Stimulated activated CD4-positive, alpha-beta T cell treated with anti-CD3 and anti-CD28 coated beads, Interleukin-12 subunit alpha, Interleukin-12 subunit beta, amount 100 ng/mL, for 4 hours (primary cell): ENCODE results near the gene HPX.

Experiments used
- DNase-seq: peaks from one replicate; pipeline ENCODE4 v3.0.0-alpha.2; 2020

The HPX gene

GRCh38 chr11:6458352-6459098 is 17.7 kb upstream of the HPX start:
- no peak for DNase-seq

DNA sequence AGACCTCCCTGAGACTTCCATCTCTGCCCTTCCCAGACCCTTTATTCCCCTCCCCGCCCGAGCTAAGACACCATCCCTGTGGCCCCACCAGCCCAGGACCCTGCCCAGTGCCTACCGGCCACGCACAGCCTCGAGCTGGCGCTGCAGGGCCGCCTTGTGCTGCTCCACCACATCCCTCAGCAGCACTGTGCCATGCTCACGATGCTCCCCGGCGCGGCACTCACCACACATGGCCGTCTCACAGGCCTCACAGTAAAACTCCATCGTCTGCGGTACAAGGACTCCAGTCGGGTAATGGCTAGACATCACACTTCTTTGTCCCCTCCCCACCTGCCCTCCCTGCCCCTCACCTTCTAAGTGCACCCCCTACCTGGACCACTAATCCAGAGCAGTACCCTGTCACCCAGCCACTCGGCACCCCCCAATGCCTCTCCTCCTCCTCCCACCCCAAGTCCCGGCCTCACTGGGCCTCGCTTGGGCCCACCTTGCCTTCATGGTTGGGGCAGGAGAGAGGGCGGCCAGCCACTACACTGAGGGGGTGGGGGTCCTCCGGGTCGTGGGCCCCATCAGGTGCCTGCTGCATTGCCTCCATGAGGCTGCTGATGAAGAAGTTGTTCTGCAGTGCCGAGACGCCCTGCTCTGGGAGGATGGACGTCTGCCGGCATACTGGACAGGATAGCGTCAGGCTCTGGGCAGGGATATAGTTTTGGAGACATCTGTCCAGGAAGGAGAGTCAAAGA is 17.0 kb upstream of the HPX start:
- DNase-seq, result no peak

GRCh38 chr11:6456361-6457073 is 15.7 kb upstream of the HPX start:
- DNase-seq, result no peak

- DNase-seq, result no peak
Observed at GRCh38 chr11:6455070-6455469, 14.3 kb upstream of the HPX start.

DNA sequence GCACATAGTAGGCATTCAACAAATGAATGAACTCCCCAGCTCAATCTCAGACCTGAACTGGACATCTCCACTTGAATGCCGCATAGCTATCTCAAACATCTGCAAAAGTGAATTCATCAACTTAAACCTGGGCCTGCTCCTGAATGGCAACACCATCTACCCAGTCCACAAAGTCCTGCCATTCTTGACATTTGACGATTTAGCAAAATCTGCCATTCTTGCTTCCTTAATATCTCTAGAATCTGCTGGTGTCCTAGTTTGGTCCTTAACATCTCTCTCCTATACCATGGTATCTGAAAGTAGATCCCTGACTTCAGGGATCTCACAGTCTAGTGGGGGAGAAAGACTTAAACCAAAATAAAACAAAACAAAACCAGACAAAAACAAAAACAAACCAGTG is 12.4 kb upstream of the HPX start:
- DNase-seq, result no peak

- DNase-seq, result no peak
Observed at GRCh38 chr11:6452219-6452618, 11.4 kb upstream of the HPX start.

- DNase-seq, result no peak
Observed at GRCh38 chr11:6448574-6448973, 7.8 kb upstream of the HPX start.

- peak; percentile 40 for DNase-seq
Observed at GRCh38 chr11:6443269-6444003, 2.6 kb upstream of the HPX start.

DNA sequence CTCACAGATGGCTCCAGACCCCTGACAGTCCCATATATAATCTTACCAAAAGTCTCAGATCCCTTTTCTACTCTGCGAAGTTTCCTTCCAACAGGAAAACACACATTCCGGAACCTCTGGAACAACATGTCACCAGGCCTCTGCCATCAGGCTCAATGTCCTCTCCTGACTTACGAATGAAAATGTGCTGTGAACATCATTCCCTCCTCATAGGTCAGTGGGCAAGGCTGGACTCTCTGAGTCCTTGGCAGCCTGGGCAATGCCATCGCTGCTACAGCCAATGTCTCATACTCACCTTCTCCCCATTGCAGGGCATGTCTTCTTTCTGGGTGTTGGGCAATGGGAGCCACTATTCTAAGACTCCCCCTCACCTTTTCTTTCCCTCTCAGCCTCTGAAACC is 1.7 kb upstream of the HPX start:
- DNase-seq, result no peak

- peak; percentile 17 for DNase-seq
Observed at GRCh38 chr11:6438979-6439571, 1.7 kb downstream of the HPX start.

GRCh38 chr11:6437993-6438392 is 2.8 kb downstream of the HPX start:
- no peak for DNase-seq

GRCh38 chr11:6437423-6437822 is 3.4 kb downstream of the HPX start:
- DNase-seq, result no peak

DNA sequence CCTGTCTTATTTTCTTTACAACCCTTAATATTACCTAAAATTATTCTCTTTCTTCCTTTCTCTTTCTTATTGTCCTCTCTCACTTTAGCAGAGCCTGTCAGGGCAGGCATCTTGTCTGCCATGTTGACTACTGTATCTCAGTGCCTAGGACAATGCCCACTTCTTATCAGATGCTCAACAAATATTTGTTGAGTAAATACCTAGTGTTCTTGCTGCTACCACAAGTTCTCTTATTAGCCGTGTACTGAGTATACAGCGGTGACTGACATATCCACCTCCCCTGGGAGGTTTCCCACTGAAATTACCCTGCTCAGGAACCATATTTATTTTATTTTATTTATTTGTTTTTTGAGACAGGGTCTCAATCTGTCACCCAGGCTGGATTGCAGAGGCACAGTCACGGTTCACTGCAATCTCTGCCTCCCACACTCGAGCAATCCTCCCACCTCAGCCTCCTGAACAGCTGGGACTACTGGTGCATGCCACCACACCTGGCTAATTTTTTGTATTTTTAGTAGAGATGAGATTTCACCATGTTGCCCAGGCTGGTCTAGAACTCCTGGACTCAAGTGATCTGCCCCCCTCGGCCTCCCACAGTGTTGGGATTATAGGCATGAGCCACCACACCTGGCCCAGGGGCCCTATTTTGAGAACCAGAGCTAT is 6.7 kb downstream of the HPX start:
- no peak for DNase-seq

- DNase-seq, result no peak
Observed at GRCh38 chr11:6431861-6432260, 8.9 kb downstream of the HPX start.

- DNase-seq, result no peak
Observed at GRCh38 chr11:6427516-6427915, 13.3 kb downstream of the HPX start.

- no peak for DNase-seq
Observed at GRCh38 chr11:6420677-6421076, 20.1 kb downstream of the HPX start.

- peak; percentile 74 for DNase-seq
Observed at GRCh38 chr11:6419009-6419631, 21.7 kb downstream of the HPX start, which contains the start of gene APBB1. Gene APBB1 (minus strand): TSS chr11:6419094. CDS start chr11:6411347, 7,747 bp downstream.

DNA sequence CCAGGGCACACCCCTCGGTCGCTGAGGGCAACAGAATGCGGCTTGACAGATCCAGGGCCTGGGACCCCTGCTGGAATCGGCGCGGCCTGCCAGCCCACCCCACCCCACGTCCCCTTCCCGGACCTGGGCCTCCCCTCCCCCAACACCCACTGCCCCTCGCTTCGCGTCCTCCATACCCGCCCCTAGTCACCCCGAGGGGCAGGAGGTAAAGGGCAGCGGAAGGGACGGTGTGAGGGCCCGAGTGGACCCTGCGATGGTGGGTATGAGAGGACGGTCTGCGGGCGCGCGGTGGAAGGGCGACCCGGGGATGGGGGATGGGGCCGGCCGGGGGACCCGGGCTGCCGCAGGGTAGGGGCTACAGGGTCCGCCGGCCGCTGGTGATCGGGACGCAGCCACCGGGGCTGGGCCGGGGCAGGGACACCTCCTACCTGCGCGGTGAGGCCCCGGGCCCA is 22.2 kb downstream of the HPX start:
- no peak for DNase-seq

GRCh38 chr11:6417907-6418556 is 22.8 kb downstream of the HPX start:
- DNase-seq, result no peak

DNA sequence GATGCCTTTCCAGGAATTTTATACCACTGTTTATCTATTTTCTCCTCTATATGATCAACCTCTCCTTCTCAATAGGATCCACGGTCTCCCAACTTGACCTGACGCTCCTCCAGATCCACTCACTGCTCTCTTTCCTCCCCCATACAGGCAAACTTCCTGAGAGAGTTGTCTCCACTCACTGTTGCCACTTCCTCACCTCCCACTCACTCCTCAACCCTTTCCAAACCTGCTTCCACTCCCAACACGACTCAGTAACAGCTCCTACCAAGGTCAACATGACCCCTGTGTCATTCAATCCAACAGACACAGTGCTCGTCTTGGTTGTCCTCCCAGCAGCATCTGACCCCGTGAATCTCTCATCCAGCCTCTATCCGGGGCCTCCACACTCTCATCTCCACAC is 25.0 kb downstream of the HPX start:
- DNase-seq, result no peak

DNA sequence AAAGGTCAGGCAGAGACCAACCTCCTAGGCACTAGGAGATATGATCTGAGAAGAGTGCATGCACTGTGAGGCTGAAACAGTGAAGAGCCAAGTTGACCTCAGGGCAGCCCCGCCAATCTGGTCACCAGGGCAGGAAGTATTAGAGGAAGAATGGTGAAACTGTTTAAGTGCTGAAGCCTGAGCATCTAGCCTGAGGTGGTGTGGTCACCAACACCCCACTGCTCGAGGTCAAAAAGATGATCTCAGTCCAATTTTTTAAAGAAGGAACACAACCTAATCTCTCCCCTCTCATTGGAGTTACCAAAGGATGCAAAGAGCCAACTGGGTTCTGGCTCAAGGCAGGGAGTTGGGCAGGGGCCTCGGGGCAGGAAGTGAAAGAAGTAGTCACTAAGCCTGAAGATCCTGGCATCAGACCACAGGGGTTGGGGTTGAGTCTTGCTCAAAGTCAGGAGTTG is 25.9 kb downstream of the HPX start:
- no peak for DNase-seq
